WTC11 (cell line): Measurements from ENCODE around the gene CLIC6. TPM values are rescaled to one million over a fixed set of nuclear protein-coding genes. Genes with fewer than 3 reads are reported as not detected.

Experiments used
- ATAC-seq: fragments of 200-7000 bp; cut with Tn5 transposase; 2 replicates; pipeline ENCODE4 v1.10.0; 2021; ENCODE audit warnings: mild to moderate bottlenecking, moderate library complexity
- CTCF ChIA-PET: fragments of 300-600 bp; sonication (Branson Sonifier 250); formaldehyde crosslinking; loops from one replicate; lab custom pipeline; 2021; ENCODE audit warnings: antibody characterized with exemption; lab: Charles Lee
- POLR2A ChIA-PET: fragments of 350-600 bp; sonication (Branson Sonifier 250); formaldehyde crosslinking; loops from one replicate; lab custom pipeline; 2021; ENCODE audit warnings: antibody characterized with exemption; lab: Charles Lee
- DNase-seq: peaks from one replicate; pipeline ENCODE4 v3.0.0; 2021; ENCODE audit warnings: low spot score
- H3K27ac Mint-ChIP-seq: 2 replicates; pipeline ENCODE4 v1.8.0; 2021; ENCODE audit warnings: mixed read lengths
- H3K27me3 Mint-ChIP-seq: 2 replicates; pipeline ENCODE4 v1.8.0; 2021; ENCODE audit warnings: low read depth, mild to moderate bottlenecking, moderate library complexity, mixed read lengths
- H3K36me3 Mint-ChIP-seq: 2 replicates; pipeline ENCODE4 v1.8.0; 2021; ENCODE audit warnings: mixed read lengths
- H3K4me1 Mint-ChIP-seq: 2 replicates; pipeline ENCODE4 v1.8.0; 2022; ENCODE audit warnings: mixed read lengths
- H3K4me3 Mint-ChIP-seq: 2 replicates; pipeline ENCODE4 v1.8.0; 2021; ENCODE audit warnings: mild to moderate bottlenecking, moderate library complexity, mixed read lengths
- H3K9me3 Mint-ChIP-seq: 2 replicates; pipeline ENCODE4 v1.8.0; 2021; ENCODE audit warnings: mixed read lengths
- CDX4 ChIP-seq: fragments of 250-450 bp; sonication (Bioruptor Pico); IDR thresholded peaks from 2 replicates; pipeline ENCODE4 v1.9.0; 2021; ENCODE audit warnings: moderate library complexity, mild to moderate bottlenecking, inconsistent platforms, borderline replicate concordance
- CREM ChIP-seq: sonication (generic); formaldehyde crosslinking; IDR thresholded peaks from 2 replicates; pipeline ENCODE4 v1.8.1; 2022; ENCODE audit warnings: mild to moderate bottlenecking, missing genetic modification reagents, moderate library complexity
- EMX1 ChIP-seq: fragments of 250-450 bp; sonication (Bioruptor Pico); IDR thresholded peaks from 2 replicates; pipeline ENCODE4 v1.8.0; 2021; ENCODE audit warnings: mild to moderate bottlenecking
- ERG ChIP-seq: fragments of 250-450 bp; sonication (Bioruptor Pico); IDR thresholded peaks from 2 replicates; pipeline ENCODE4 v1.8.0; 2021; ENCODE audit warnings: mild to moderate bottlenecking
- ETV6 ChIP-seq: sonication (generic); formaldehyde crosslinking; IDR thresholded peaks from 2 replicates; pipeline ENCODE4 v1.8.1; 2022; ENCODE audit warnings: mild to moderate bottlenecking, missing genetic modification reagents
- FOXJ3 ChIP-seq: sonication (generic); formaldehyde crosslinking; IDR thresholded peaks from 2 replicates; pipeline ENCODE4 v1.9.0; 2021; ENCODE audit warnings: missing genetic modification reagents, mild to moderate bottlenecking, borderline replicate concordance
- FOXP1 ChIP-seq: sonication (generic); formaldehyde crosslinking; IDR thresholded peaks from 2 replicates; pipeline ENCODE4 v1.8.0; 2022; ENCODE audit warnings: missing genetic modification reagents, mild to moderate bottlenecking, moderate library complexity, borderline replicate concordance
- GABPB1 ChIP-seq: sonication (generic); formaldehyde crosslinking; IDR thresholded peaks from 2 replicates; pipeline ENCODE4 v1.8.1; 2023; ENCODE audit warnings: mild to moderate bottlenecking, missing genetic modification reagents
- JAZF1 ChIP-seq: fragments of 250-450 bp; sonication (Bioruptor Pico); IDR thresholded peaks from 2 replicates; pipeline ENCODE4 v1.9.0; 2021; ENCODE audit warnings: moderate library complexity, mild to moderate bottlenecking, inconsistent platforms
- MXD4 ChIP-seq: fragments of 250-450 bp; sonication (Bioruptor Pico); IDR thresholded peaks from 2 replicates; pipeline ENCODE4 v1.8.0; 2021; ENCODE audit warnings: mild to moderate bottlenecking, moderate library complexity, borderline replicate concordance
- NR1H2 ChIP-seq: sonication (generic); formaldehyde crosslinking; IDR thresholded peaks from 2 replicates; pipeline ENCODE4 v1.9.0; 2021; ENCODE audit warnings: mild to moderate bottlenecking, moderate library complexity, missing genetic modification reagents
- NR3C1 ChIP-seq: sonication (generic); formaldehyde crosslinking; conservative IDR thresholded peaks from 2 replicates; pipeline ENCODE4 v1.8.1; 2023; ENCODE audit warnings: low read depth, mild to moderate bottlenecking, missing genetic modification reagents
- RELA ChIP-seq: sonication (generic); formaldehyde crosslinking; IDR thresholded peaks from 2 replicates; pipeline ENCODE4 v1.8.1; 2022; ENCODE audit warnings: missing genetic modification reagents, mild to moderate bottlenecking, borderline replicate concordance
- SP1 ChIP-seq: sonication (generic); formaldehyde crosslinking; conservative IDR thresholded peaks from 2 replicates; pipeline ENCODE4 v1.8.1; 2022; ENCODE audit warnings: missing genetic modification reagents
- TCF7 ChIP-seq: sonication (generic); formaldehyde crosslinking; IDR thresholded peaks from 2 replicates; pipeline ENCODE4 v1.8.0; 2022; ENCODE audit warnings: mild to moderate bottlenecking, low read depth, missing genetic modification reagents, moderate library complexity
- TEAD4 ChIP-seq: sonication (generic); formaldehyde crosslinking; IDR thresholded peaks from 2 replicates; pipeline ENCODE4 v1.8.0; 2022; ENCODE audit warnings: mild to moderate bottlenecking, missing genetic modification reagents
- ZNF121 ChIP-seq: sonication (generic); formaldehyde crosslinking; IDR thresholded peaks from 2 replicates; pipeline ENCODE4 v1.8.0; 2023; ENCODE audit warnings: missing genetic modification reagents
- ZNF138 ChIP-seq: sonication (generic); formaldehyde crosslinking; conservative IDR thresholded peaks from 2 replicates; pipeline ENCODE4 v1.8.1; 2022; ENCODE audit warnings: mild to moderate bottlenecking, moderate library complexity, missing genetic modification reagents
- ZNF219 ChIP-seq: sonication (generic); formaldehyde crosslinking; IDR thresholded peaks from 2 replicates; pipeline ENCODE4 v1.8.0; 2023; ENCODE audit warnings: missing genetic modification reagents, mild to moderate bottlenecking, borderline replicate concordance
- ZNF396 ChIP-seq: fragments of 250-450 bp; sonication (Bioruptor Pico); IDR thresholded peaks from 2 replicates; pipeline ENCODE4 v1.8.0; 2021; ENCODE audit warnings: mild to moderate bottlenecking, moderate library complexity, borderline replicate concordance
- ZNF671 ChIP-seq: fragments of 250-450 bp; sonication (Bioruptor Pico); IDR thresholded peaks from 2 replicates; pipeline ENCODE4 v1.8.0; 2021; ENCODE audit warnings: mild to moderate bottlenecking
- total RNA-seq: library from RNA; stranded (reverse); gene quantifications from 3 replicates; pipeline ENCODE4 v1.2.3, GENCODE V29; 2021
- TF ChIP-seq, protein P1 (sequence below): sonication (generic); formaldehyde crosslinking; conservative IDR thresholded peaks from 2 replicates; pipeline ENCODE4 v1.8.1; 2022; ENCODE audit warnings: mild to moderate bottlenecking, missing genetic modification reagents
- TF ChIP-seq, protein P2 (sequence below): sonication (generic); formaldehyde crosslinking; IDR thresholded peaks from 2 replicates; pipeline ENCODE4 v1.8.1; 2022; ENCODE audit warnings: mild to moderate bottlenecking, missing genetic modification reagents, moderate library complexity, borderline replicate concordance
- TF ChIP-seq, protein P3 (sequence below): fragments of 250-450 bp; sonication (Bioruptor Pico); IDR thresholded peaks from 2 replicates; pipeline ENCODE4 v1.9.0; 2021; ENCODE audit warnings: mild to moderate bottlenecking

The CLIC6 gene
- total RNA-seq, 1 experiment from 2014 or later: 1.8 TPM

DNA sequence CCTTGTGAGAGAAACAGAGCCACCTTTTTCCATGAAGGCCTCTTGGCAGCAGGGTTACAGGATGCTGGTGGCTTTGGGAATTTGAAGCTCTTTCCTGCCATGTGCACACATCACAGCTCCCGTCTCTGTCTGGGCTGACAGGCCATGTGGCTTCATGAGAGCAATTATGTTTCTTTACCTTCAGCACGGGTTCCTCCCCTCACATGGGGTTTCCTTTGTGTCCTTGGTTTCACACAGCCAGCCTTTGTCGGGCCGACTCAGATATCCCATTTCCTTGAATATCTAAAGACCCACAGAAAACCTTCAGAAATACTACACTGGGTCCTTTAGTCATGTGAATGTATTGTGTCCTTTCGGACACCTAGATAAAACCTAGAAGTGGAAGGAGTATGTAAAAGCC lies 7.1 kb downstream of the CLIC6 start:
- no peak for TF ChIP-seq NR1H2
- TF ChIP-seq MXD4: no peak
- no peak for TF ChIP-seq TCF7 (CRISPR knock-in tag)
- TF ChIP-seq ZNF671 (CRISPR knock-in tag): no peak
- TF ChIP-seq, all 79 proteins: peak for 0
- Mint-ChIP-seq H3K4me1 (peaks cover 22% of the 10 kb centered on the region), H3K9me3 (peaks cover 21% of the 10 kb centered on the region), H3K4me3 (no peak overlapping the region), H3K27me3 (peaks cover 28% of the 10 kb centered on the region), H3K36me3 (peaks cover 6% of the 10 kb centered on the region), H3K27ac (no peak overlapping the region)
- POLR2A ChIA-PET: no interaction called here
- DNase-seq (no peak), ATAC-seq (no peak)
- CTCF ChIA-PET: no interaction called here

GRCh38 chr21:34679051-34679450 lies 10.3 kb downstream of the CLIC6 start:
- ChIA-PET POLR2A (no interaction called here), CTCF (no interaction called here)
- H3K27ac Mint-ChIP-seq: no peak overlapping the region
- H3K4me3 Mint-ChIP-seq: no peak overlapping the region
- 0 out of 2 replicates have a peak, but pooled peaks cover 4% of the 10 kb centered on the region for H3K27me3 Mint-ChIP-seq
- no peak for TF ChIP-seq FOXP1 (CRISPR knock-in tag)
- no peak for TF ChIP-seq CREM (CRISPR knock-in tag)
- no peak for TF ChIP-seq RELA
- no peak for TF ChIP-seq TEAD4
- no peak for TF ChIP-seq JAZF1 (CRISPR knock-in tag)
- TF ChIP-seq GABPB1 (CRISPR knock-in tag): no peak
- TF ChIP-seq, protein P1, sequence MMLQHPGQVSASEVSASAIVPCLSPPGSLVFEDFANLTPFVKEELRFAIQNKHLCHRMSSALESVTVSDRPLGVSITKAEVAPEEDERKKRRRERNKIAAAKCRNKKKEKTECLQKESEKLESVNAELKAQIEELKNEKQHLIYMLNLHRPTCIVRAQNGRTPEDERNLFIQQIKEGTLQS (CRISPR knock-in tag): no peak
- no peak for TF ChIP-seq ZNF121
- TF ChIP-seq, protein P2, sequence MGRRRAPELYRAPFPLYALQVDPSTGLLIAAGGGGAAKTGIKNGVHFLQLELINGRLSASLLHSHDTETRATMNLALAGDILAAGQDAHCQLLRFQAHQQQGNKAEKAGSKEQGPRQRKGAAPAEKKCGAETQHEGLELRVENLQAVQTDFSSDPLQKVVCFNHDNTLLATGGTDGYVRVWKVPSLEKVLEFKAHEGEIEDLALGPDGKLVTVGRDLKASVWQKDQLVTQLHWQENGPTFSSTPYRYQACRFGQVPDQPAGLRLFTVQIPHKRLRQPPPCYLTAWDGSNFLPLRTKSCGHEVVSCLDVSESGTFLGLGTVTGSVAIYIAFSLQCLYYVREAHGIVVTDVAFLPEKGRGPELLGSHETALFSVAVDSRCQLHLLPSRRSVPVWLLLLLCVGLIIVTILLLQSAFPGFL (CRISPR knock-in tag): no peak
- TF ChIP-seq ERG (CRISPR knock-in tag): no peak
- TF ChIP-seq, all 79 proteins: peak for 0
- DNase-seq (no peak), ATAC-seq (no peak)
- Mint-ChIP-seq H3K4me1 (peaks cover 15% of the 10 kb centered on the region), H3K36me3 (peaks cover 19% of the 10 kb centered on the region), H3K9me3 (peaks cover 46% of the 10 kb centered on the region)

- CTCF ChIA-PET: interaction anchor here (1.1 kb wide), 1 partner anchor 10 kb away, joined by 3 read pairs; no protein-coding TSS in a partner anchor
- peaks cover 40% of the 10 kb centered on the region for H3K9me3 Mint-ChIP-seq
- H3K36me3 Mint-ChIP-seq: peaks cover 19% of the 10 kb centered on the region
- no peak for DNase-seq
- H3K27me3 Mint-ChIP-seq: peaks cover 4% of the 10 kb centered on the region; the same call in 1 of the 2 replicates
- no peak for TF ChIP-seq EMX1 (CRISPR knock-in tag)
- TF ChIP-seq ZNF219 (CRISPR knock-in tag): no peak
- TF ChIP-seq, all 79 proteins: peak for 0
- Mint-ChIP-seq H3K4me1 (no peaks in the 10 kb centered on the region), H3K4me3 (no peak overlapping the region), H3K27ac (no peak overlapping the region)
- POLR2A ChIA-PET: no interaction called here
- no peak for ATAC-seq
Measured at GRCh38 chr21:34684174-34684876, 15.5 kb downstream of the CLIC6 start.

- POLR2A ChIA-PET: no interaction called here
- no peak for TF ChIP-seq FOXJ3 (CRISPR knock-in tag)
- no peak for TF ChIP-seq ZNF121
- no peak for TF ChIP-seq CDX4 (CRISPR knock-in tag)
- TF ChIP-seq ZNF138: no peak
- no peak for TF ChIP-seq NR3C1 (CRISPR knock-in tag)
- no peak for TF ChIP-seq ZNF396 (CRISPR knock-in tag)
- no peak for TF ChIP-seq ETV6 (CRISPR knock-in tag)
- TF ChIP-seq, protein P3, sequence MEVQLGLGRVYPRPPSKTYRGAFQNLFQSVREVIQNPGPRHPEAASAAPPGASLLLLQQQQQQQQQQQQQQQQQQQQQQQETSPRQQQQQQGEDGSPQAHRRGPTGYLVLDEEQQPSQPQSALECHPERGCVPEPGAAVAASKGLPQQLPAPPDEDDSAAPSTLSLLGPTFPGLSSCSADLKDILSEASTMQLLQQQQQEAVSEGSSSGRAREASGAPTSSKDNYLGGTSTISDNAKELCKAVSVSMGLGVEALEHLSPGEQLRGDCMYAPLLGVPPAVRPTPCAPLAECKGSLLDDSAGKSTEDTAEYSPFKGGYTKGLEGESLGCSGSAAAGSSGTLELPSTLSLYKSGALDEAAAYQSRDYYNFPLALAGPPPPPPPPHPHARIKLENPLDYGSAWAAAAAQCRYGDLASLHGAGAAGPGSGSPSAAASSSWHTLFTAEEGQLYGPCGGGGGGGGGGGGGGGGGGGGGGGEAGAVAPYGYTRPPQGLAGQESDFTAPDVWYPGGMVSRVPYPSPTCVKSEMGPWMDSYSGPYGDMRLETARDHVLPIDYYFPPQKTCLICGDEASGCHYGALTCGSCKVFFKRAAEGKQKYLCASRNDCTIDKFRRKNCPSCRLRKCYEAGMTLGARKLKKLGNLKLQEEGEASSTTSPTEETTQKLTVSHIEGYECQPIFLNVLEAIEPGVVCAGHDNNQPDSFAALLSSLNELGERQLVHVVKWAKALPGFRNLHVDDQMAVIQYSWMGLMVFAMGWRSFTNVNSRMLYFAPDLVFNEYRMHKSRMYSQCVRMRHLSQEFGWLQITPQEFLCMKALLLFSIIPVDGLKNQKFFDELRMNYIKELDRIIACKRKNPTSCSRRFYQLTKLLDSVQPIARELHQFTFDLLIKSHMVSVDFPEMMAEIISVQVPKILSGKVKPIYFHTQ (CRISPR knock-in tag): no peak
- no peak for TF ChIP-seq TCF7 (CRISPR knock-in tag)
- no peak for TF ChIP-seq SP1 (CRISPR knock-in tag)
Measured at GRCh38 chr21:34687065-34687464, 18.3 kb downstream of the CLIC6 start.

More at GRCh38 chr21:34687065-34687464, 18.3 kb downstream of the CLIC6 start:
- Mint-ChIP-seq H3K4me3 (no peak overlapping the region), H3K27ac (no peak overlapping the region), H3K36me3 (peaks cover 1% of the 10 kb centered on the region), H3K4me1 (peaks cover 20% of the 10 kb centered on the region), H3K27me3 (no peaks in the 10 kb centered on the region; the same call in 1 of the 2 replicates), H3K9me3 (peaks cover 13% of the 10 kb centered on the region)
- DNase-seq (no peak), ATAC-seq (no peak)
- CTCF ChIA-PET: interaction anchor here (1.3 kb wide), 1 partner anchor 58 kb away, joined by 4 read pairs; no protein-coding TSS in a partner anchor
